HG02973 (cell line): ENCODE data around the gene CYB561A3.

Experiments
- ATAC-seq: cut with Tn5 transposase; IDR thresholded peaks from one replicate; pipeline ENCODE4 v1.9.1; 2021; ENCODE audit warnings: moderate library complexity; ENCODE audit not compliant: unreplicated experiment

CYB561A3 gene

GRCh38 chr11:61329871-61330270 is 31.8 kb downstream of the CYB561A3 start:
- no peak for ATAC-seq

GRCh38 chr11:61328351-61328750 is 33.3 kb downstream of the CYB561A3 start:
- no peak for ATAC-seq

DNA sequence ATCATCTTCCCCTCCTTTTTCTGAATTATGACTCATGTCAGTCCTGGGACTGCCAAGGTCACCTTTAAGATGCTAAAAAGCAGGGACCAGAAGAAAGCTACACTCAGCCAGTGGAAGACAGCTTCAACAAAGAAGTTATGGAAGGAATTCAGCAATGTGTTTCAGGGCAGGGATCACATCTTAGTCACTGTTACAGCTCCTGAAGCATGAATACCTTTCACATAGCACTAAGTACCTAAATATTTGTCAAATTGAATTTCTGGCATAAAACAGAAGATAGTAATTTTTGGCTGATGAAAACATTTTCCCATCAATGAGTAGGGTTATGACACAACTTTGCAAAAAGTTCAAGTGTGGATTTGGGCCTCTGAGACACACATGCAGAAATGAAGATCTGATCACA is 34.0 kb downstream of the CYB561A3 start:
- no peak for ATAC-seq

DNA sequence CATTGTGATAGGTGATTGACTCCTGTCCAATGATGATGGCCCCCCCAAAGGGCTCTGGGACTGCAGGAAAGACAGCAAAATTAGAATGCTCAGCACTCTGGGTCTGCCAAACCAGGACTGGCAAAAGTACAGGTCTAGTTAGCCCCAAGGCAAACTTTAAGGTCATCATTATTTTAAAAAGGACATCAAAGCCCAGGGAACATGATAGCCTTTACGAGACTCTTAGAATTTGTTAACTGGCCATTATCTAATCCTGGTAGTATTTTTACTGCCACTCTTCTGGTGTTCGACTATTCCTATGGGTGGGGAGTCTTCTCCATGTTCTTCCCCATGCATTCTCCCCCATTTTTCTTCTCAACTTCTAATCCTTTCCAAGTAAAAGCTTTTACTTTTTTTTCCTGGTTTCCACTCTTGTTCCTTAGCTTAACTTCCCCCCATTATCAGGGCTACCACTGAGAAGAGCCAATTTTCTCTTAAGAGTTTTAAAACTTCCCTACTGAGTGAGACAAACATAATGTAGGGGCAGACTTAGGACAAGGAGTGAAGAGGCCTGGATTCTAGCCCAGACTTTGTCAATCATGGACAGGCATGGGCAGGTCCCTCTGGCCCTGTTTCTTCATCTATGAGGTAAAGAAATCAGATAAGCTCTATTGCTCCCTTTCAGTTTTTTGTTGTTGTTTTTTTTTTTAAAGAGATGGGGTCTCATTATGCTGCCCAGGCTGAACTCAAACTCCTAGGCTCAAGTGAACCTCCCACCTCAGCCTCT is 35.9 kb downstream of the CYB561A3 start:
- ATAC-seq = no peak

- ATAC-seq = no peak
Observed at GRCh38 chr11:61315260-61315659, 46.4 kb downstream of the CYB561A3 start.

DNA sequence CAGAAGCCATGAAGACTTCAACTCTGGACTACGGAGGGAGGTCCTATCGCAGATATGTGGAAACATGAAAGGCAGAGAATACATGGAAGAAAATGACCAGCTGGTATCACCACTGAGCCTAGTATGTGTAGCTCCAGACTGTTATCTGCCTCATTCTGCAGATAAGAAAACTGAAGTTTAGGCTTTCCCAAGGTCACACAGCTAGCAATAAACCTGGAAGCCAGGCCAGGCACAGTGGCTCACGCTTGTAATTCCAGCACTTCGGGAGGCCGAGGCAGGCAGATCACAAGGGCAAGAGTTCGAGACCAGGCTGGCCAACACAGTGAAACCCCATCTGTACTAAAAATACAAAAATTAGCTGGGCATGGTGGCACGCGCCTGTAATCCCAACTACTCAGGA is 50.9 kb downstream of the CYB561A3 start:
- ATAC-seq = no peak

- ATAC-seq = no peak
Observed at GRCh38 chr11:61309739-61310138, 51.9 kb downstream of the CYB561A3 start.

- no peak for ATAC-seq
Observed at GRCh38 chr11:61309141-61309540, 52.5 kb downstream of the CYB561A3 start.

GRCh38 chr11:61307354-61307753 is 54.3 kb downstream of the CYB561A3 start:
- ATAC-seq = no peak

DNA sequence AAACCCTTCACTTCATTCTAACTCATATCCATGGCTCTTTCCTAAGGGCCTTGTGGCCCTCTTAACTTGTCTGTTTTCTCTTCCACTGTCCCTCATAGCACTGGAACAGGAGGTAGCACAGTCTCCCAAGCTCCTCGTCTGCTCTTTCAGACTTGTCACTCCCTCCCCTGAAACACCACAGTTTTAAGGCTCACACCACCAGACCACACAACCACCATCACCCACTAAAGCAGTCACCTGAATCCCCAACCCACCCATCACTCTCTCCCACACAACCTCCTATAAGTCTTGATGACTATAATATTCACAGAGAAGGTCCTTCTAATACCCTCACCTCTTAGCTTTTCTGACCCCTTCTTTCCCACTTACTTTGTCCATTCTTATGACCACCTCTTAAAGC is 55.5 kb downstream of the CYB561A3 start:
- ATAC-seq = no peak

DNA sequence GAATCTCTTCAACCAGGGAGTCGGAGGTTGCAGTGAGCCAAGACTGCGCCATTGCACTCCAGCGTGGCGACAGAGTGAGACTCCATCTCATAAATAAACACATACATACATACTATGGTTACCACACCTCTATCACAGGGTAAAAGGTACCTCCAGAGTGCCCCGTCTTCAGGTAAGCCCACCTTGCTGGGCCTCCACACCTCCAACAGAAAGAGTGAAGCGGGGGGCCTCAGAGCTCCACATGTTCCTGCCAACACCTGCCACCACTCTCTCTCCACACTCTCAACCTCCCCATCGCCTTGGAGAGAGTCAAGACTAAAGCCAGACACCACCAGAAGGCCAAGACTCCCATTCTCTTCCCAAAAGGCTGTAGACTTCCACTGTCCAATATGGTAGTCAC is 56.3 kb downstream of the CYB561A3 start:
- no peak for ATAC-seq

DNA sequence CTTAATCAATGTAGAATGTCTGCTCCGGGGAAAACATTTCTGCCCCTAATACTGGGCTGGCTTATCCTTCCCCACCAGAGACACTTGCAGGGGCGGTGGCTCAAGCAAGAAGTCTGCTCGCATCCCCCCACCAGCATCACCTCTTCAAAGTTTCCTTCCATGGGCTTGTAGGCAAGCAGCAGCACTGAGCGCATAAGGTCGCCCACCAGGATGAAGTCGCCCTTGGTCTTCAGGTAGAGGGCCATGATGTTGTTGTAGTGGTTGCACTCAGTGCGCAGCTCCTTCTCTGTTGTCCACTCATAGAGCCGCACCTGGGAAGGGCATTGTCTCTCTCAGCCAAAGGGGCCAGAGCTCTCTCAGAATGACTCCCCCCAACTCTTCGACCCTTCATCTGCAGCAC is 58.0 kb downstream of the CYB561A3 start:
- ATAC-seq = no peak

DNA sequence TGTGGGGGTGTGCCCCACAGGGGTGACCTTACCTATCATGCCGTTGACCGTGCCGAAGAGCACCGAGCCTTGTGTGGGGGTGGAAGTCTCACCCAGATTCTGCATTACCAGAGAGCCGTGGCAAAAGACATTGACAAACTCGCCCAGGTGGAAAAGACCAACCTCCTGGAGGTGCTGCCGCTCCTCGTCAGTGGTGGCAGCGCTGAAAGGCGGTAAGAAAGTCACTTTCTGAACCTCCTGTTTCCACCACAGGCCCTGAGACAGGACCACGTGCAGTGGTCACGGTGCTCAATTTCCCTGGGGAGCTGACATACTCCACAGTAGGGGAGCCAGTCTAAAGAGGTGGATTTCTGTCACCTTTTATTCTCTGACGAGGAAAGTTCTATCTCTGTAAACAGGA is 59.1 kb downstream of the CYB561A3 start:
- no peak for ATAC-seq
